Activated CD8-positive, alpha-beta memory T cell treated with anti-CD3 and anti-CD28 coated beads for 4 hours (primary cell): ENCODE measurements around the gene CACNA1B.
"Not testable (repeated sequence)": the region's sequence is repeated elsewhere in the genome, so short reads cannot be mapped to it uniquely, and the experiment has no call there.

Experiments used
- DNase-seq, 2 donors: peaks; one replicate each; pipeline ENCODE4 v3.0.0-alpha.2; 2020; ENCODE audit warnings: low read depth in 2 of 2

CACNA1B gene

DNA sequence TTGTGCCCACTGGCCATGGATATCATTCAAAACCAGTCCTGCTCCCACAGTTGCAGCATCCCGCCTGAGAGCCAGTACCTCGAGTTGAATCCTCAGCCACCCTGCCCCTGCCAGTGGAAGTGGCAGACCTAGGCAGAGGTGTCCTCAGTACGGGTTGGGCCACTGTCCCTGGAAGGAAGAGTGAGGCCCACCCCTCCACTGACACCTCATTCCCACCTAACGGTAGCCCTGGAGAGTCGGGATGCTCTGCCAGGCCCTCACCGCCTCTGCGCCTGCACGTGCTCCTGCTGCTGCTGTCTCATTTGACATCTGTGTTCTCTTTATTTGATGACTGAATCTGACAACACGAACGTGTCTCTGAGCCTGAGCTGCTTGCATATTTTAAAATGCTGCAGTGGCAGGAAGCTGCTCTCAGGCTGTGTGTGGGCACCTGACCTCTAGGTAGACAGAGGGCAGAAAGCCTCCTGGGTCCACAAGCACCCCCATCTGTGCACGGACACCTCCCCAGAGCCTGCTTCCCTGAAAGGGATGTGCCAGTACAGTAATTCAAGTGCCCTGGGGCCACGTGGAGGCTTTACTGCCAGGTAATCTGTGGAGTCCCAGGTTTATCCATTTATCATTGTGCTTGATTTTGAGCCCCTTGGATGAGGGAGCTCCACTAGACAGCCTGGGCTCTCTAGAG, 194.7 kb downstream of the CACNA1B start:
- DNase-seq, result no peak

DNA sequence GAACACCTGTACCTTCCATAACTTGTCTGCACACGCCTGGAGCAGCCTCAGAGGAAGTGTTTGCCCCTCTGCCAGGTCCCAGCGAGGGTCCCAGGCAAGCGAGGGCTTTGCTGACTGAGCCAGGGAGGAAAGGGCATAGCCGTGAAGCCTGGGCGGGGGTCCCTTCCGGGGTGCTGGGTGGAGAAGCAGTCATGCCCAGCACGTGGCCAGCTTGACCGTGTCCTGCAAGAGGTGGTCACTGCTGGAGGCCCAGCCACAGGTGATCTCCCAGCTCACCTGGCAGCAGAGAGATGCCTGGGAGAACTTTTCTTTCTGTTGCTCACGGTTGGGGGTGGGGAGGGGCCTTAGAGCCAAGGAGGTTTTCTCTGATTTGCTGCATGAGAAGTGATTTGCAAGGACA, 195.3 kb downstream of the CACNA1B start:
- no peak for DNase-seq

DNA sequence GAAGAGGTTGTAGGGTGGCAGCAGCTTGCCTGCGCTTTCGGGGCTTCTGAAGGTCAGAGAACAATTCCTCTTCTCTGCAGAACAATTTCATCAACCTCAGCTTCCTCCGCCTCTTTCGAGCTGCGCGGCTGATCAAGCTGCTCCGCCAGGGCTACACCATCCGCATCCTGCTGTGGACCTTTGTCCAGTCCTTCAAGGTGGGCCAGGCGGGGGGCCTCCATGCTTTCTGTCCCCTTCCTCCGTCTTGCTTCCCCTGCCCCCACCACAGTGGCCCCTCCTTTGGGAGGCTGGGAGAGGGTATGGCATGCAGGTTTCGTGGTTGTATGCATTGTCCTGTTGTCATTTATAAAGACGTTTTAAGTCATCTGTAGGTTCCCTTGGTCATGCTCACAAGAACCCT, 195.8 kb downstream of the CACNA1B start:
- no peak for DNase-seq

DNA sequence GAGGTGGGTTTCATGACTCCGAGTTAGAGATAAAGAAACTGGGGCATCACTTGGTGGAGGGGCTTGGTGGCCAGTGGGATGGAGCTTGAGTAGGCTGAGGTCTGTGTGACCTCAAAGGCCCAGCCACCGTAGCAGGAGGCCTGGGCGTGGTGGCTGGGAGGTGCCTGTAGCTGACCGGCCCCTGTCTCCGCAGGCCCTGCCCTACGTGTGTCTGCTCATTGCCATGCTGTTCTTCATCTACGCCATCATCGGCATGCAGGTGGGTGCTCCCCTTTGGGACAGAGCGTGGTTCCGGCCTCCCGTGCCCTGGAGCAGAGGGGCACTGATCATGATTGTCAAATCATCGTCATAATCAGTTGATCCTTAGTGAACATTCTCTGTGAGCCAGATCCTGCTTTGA, 196.2 kb downstream of the CACNA1B start:
- no peak for DNase-seq

DNA sequence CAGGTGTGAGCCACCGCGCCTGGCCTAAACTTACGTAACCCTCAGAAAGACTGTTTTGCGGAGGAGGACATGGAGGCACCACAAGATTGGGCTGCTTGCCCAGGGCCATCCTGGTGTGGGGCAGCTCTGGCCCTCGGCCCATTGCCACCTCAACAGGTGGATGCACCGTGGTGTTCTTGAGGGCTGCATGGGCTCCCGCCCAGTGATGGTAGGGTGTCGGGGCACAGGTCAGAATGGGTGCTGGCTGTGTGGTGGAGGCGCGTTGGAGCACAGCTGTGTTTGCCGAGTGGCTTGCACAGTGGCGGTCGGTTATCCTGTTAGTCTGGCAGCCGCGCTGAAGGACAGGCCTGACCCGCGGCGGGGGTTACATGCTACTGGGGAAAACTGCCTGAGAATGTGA, 196.9 kb downstream of the CACNA1B start:
- DNase-seq, result no peak

DNA sequence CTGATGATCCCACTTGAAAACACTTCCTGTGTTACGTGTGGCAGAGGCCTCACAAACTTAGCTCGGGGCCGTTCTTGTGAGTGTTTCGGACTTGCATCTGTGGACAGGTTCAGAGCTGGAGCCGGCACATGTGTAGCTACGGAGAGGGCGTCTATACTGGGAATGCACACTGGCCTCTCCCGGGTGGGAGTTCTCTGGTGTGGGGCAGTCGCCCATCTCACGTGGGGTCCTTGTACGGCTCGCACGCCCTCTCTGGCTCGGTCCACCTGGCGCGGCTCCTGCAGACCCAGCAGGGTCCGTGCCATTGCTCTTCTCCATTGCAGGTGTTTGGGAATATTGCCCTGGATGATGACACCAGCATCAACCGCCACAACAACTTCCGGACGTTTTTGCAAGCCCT, 197.9 kb downstream of the CACNA1B start:
- DNase-seq, result no peak

DNA sequence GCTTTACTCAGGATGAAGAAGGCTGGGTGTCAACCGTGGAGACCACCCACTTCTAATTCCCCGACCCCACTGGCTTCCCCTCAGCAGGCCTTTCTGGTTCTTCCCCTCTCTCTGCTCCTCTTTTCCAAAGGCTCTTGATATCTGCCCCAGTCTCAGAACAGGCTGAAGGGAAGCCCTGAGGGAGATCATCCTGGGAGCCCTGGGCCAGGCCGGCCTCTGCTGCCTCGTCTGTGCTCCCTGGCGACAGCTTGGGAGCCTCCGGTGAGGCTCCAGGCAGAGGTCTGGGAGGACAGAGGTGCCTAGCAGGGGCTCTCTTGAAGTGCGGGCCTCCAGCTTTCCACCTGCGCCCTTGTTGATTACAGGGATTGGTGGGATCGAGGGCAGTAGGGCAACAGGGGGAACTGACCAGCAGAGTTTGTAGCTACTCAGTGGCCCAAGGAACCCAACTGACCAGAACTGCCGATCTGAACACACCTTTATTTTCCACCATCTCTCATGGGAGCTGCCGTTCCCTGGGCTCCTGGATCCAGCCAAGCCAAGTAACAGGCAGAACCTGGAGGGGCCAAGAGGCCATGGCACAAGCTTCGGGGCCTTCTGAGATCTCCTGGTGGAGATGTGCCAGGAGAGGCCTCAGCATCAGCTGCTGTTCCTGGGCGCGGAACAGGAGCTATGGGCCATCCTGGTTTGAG, 198.5 kb downstream of the CACNA1B start:
- no peak for DNase-seq

DNA sequence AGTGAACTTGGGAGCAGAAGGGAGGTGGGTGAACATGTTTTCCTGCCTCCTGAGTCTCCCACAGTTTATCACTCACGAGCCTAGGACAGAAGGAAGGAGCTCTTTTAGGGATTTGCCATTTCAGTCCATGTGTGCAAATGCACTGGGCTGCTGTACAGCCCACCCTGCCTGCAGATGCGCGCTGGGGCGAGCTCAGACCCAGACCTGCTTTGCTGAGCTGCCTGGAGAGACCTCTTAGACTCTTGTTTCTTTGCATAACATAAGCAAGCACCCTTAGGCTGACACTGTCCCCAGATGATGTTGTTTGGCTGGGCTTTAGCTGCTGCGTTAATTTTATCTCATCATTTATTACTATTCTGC, 199.0 kb downstream of the CACNA1B start:
- DNase-seq, result no peak

DNA sequence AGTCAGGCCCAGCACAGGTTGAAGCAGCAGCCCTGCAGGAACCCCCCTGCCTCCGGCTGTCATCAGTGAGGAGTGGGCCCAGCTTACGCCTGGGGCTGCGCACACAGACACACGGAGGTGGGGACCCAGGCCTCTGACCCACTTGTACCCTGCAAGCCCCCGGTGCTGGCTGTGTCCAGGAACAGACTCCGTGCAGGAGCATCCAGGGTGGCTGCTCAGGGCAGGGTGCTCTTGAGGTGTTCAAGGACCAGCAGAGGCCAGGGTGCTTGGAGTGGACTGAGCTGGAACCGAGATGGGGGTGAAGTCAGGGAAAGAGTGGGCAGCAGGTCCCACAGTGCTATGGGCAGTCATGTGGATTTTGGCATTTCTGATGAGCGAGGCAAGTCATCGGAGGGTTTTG, 199.5 kb downstream of the CACNA1B start:
- no peak for DNase-seq

DNA sequence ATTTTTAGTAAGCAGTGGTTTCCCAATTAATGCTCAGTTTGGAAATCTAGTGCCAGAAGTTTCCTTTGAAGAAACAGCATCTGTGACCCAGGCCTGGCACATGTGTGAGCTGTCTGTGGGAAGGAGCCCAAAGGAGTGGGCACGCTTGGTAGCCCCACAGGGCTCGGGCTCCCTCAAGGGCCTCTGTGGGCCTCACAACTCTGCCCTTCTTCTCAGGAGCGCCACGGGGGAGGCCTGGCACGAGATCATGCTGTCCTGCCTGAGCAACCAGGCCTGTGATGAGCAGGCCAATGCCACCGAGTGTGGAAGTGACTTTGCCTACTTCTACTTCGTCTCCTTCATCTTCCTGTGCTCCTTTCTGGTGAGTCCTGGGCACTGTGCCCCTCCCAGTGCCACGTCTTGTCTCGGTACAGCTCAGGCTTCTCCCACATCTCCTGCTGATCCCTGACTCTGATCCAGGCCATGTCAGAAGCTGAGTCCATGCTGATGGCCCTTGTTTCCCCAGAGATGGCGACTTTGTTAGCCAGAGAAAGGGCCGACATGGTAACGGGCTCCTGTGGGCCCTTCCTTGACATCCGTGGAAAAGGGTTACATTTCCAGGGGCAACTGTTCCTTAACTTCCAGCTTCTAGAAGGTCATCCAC, 200.4 kb downstream of the CACNA1B start:
- DNase-seq, result no peak

DNA sequence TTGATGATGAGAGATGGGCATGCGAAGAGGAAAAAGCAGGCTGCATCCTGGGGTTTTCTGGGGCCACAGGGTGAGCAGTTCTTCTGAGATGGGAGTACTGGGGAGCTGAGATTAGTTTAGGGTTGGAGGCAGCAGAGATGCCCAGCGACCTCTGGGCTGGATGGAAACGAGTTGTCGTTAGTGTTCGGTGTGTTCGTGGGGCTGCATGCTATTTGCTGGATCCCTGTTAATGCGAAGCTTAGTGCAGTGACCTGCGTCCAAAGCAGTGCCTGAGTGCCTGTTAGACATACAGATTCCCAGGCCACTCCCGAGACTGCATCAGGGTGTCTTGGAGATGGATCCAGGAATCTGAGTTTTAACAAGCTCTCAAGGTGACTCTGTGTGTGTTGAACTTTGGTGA, 201.3 kb downstream of the CACNA1B start:
- DNase-seq, result no peak

DNA sequence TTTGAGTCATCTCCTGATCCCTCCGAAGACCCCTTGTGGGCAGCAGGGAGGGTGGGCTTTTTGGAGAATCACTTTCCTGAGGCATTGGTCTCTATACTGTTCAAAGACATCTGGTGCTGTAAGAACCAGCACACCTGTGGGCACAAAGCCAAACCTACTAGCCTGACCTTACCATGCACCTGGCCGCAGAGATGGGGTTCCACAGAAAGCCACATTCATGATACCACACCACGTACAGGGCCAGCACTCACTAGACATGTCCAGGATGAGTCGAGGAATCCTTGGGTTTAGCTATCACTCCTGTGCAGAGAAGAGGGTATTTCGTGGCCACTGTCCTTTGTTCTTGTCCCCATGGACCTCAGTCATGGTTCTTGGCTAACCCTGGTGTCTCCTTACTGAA, 203.4 kb downstream of the CACNA1B start:
- no peak for DNase-seq

DNA sequence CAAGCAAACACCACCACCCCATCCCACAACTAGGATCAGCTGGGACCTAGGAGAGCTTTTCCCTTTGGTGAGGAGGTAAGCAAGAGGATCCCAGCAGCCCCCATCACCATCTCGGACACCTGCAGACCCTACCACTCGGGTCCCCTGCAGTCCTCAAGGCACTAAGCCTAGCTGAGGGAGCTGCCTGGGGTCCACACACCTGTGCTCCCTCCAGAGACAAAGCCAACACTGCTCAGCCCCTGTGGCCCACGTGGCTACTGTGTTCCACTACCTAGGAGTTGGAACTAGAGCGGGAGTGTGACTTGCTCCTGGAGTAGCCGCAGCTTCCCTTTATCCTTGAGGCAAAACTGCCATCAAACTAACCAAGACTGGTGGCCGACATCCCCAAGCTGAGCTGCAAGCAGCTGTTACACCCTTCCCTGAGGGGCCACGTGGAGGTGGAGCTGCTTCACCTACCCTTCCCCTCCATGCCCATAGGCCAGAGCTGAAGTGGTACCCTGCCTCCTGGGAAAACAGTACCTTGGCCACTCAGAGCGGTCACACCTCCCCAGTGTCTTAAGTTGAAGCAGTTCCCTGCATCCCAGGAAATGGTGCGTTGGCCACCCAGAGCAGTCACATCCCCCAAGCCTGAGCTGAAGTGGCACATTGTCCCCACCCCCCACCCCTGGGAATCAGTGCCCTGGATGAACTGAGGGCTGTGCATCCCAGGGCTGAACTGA, 205.5 kb downstream of the CACNA1B start:
- no peak for DNase-seq

DNA sequence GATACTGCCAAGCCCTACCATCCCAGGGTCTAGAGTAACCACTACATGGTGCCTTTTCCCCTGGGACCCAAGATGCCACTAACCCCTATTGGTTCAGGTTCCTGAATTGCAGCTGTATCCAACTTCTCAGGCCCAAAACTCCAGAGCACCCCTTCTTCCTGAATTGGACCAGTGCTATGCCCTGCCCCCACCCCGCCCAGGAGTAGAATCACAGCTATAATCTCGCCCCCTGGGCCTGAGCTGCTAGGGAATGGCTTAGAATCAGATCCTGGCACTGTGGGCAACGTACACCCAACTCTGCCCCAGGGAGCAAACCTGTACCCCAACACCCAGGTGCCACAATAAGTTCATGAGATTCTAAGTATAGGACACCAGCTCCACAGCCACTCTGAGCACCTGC, 206.3 kb downstream of the CACNA1B start:
- no peak for DNase-seq

DNA sequence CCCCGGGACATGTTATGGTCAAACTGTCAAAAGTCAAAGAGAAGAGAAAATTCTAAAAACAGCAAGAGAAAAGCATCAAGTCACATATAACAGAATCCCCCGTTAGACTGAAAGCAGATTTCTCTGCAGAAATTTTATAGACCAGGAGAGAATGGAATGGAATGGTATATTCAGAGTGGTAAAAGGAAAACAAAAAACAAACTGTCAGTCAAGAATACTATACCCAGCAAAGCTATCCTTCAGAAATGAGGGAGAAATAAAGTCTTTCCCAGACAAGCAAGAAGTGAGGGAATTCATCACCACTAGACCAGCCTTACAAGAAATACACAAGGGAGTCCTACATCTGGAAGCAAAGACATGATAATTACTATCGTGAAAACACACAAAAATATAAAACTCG, 208.0 kb downstream of the CACNA1B start:
- DNase-seq, result no peak

DNA sequence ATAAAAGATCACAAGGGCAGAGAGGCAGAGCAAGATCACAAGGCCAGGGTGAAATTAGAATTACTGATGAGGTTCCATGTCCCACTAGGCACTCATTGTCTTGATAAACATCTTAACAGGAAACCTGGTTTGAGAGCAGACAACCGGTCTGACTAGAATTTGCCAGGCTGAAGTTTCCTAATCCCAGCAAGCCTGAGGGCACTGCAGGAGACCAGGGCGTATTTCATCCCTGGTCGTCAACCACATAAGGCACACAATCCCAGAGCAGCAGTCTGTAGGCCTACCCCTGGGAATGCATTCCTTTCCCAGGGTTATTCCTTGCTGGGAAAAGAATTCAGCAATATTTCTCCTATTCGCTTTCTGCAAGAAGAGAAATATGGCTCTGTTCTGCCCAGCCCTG, 214.5 kb downstream of the CACNA1B start:
- not testable (repeated sequence) for DNase-seq

DNA sequence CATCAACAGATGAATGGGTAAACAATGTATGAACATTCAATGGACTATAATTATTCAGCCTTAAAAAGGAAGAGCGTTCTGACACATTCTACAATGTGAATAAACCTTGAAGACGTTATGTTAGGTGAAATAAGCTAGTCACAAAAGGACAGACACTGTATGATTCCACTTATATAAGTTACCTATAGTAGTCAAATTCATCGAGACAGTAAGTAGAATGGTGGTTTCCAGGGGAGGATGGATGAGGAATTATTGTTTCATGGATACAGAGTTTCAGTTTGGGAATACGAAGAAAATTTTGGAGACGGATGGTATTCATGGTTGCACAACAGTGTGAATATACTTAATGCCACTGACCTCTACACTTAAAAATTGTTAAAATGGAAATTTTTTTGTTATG, 216.4 kb downstream of the CACNA1B start:
- DNase-seq, result no peak

DNA sequence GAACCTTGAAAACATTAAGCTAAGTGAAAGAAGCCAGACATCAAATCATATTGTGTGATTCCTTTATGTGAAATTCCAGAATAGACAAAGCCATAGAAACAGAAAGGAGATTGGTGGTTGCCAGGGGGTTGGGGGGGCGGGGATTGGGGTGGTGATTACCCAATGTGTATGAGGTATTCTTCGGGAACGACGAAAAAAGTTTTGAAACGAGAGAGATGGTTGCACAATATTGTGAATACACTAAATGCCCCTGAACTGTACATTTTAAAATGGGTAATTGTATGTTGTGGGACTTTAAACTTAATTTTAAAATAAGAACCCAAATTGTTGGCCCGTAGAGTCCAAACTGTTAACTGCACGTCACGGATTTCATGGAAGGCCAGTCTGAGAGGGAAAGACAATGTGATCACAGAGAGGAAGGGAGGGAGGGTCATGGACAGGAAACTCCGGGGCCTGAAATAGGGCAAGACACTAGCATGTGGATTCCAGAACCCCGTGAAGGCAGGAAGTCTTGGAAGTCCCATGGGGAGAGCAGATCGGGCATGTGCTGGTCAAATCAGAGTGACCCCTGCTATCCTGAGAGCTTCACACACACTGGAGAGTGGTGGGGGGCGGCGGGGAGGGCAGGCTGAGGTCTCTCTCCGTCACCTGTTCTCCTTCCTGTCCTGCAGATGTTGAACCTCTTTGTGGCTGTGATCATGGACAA, 218.4 kb downstream of the CACNA1B start:
- no peak for DNase-seq

DNA sequence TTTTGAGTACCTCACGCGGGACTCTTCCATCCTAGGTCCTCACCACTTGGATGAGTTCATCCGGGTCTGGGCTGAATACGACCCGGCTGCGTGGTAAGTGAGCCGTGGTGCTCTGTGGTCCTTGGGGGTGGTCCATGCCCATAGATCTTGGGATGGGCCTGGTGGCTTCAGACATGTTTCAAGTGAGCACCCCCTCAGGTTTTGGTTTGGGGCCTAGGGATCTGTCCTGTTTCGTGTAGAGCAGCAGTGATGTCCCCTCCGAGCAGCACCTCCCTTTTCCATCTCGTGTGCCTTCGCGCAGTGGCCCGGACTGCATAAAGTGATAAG, 218.9 kb downstream of the CACNA1B start:
- DNase-seq, result no peak

DNA sequence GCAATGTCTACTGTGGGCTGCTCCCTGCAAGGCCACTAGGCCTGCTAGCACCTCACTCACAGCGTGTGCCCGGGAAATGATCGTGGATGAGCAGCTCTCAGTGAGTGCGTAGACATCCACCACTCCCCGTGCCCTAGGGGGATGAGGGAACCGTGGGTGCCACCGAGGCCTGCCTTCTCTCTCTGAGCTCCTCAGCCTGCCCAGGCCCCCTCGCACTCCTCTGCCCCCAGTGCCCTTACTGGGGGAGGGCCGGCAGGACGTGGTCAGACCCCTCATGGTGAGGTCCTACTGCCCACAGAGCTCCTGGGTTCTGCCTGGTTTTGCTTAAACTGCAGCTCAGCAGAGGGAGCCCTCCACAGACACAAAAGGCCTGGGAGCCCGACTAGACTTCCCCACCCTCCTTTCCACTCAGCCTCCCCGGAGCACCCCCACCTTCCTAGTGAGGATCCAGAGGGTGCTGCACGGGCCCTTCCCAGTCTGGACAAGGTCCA, 220.0 kb downstream of the CACNA1B start:
- DNase-seq, result no peak

DNA sequence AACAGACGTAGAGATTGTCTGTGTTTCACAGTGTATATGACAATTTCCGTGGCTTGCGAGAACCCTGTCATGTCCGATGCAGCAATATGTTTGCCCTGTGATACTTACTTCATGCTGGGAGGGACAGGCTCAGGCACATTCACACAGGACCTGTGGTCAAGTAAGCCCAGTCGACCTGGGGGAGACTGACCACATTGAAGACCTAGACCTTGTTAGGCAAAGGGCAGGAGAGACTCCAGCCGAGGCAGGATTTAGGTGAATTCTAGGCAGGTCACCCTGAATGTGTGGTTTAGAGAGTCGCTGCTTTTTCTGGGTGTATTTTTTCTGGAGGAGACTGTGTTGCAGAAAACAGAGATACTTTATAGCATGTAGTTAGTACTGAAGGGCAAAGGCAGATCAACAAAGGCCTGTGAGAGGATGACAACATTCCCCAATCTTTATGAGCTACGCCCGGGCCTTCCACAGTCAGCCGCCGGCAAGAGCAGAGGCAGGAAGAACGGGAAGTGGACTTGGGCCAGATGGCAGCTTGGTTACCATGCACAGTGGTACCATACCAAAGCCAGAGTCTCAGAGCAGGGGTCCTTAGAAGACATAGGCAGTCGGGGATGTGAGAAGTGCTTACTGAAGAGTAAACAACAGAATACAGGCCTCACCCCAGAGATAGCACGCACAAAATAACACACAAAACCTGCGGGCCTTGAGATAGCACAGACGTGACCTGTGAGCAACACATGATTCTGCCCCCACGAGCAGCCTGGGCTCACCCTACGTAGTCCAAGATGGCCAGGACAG, 220.7 kb downstream of the CACNA1B start:
- DNase-seq, result no peak
